GM18858 (cell line): ENCODE data around the gene RCBTB1.
"Not testable (repeated sequence)": the region's sequence is repeated elsewhere in the genome, so short reads cannot be mapped to it uniquely, and the experiment has no call there.

Experiments
- ATAC-seq: cut with Tn5 transposase; IDR thresholded peaks from one replicate; pipeline ENCODE4 v1.9.1; 2021; ENCODE audit not compliant: unreplicated experiment

Gene RCBTB1

GRCh38 chr13:49524740-49525501 lies 60.4 kb downstream of the RCBTB1 start:
- no peak for ATAC-seq

DNA sequence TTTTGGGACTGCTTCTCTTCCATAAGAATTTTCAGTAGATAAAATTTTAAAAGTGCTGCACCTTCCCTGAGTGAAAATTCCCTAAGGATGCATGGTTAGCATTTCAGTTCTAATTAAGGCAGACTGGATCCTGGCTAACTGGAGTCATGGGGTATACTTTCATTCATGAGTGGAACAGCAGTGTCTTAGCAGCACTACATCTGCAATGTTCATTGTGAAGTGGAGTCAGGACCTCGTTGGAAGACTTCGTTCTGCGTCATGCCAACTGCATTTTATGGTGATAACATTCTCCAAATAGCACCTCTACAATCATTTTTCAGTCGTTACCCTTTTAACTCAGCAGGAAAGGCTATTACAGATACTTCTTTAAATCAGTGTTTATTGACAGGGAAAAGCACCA lies 64.1 kb downstream of the RCBTB1 start:
- ATAC-seq, result no peak

- ATAC-seq, result no peak
These were observed 67.9 kb downstream of the RCBTB1 start for GRCh38 chr13:49517461-49517860.

DNA sequence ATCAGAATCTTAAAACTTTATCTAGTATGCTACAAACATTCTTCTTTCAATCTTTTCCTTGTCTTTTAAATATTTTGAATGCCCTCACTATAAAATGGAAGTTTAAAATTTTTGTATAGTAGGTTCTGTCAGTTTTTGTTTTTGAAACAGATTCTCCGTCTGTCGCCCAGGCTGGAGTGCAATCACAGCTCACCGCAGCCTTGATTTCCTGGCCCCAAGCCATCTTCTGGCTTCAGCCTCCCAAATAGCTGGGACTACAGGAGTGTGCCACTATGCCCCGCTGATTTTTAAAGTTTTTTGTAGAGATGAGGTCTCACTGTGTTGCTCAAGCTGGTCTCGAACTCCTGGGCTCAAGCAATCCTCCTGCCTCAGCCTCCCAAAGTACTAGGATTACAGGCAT lies 68.9 kb downstream of the RCBTB1 start:
- ATAC-seq, result no peak

DNA sequence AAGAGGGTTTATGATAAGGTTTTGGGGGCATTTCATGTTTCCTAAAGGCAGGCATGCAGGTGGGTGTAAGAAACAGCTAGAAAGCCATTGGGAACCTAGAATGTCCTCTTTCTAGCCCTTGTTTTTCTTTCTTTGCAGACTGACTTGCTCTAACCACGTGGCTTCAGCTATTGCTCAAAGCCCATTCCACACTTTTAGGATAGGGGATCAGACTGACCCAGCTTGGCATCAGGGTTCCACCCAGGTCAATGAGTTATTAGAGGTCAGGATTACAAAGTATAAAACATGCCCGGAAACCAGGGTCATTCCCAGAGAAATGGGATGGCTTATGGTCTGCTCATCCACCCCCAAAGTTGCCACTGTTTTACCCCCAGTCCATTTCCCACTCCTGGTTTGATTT lies 72.8 kb downstream of the RCBTB1 start:
- no peak for ATAC-seq

DNA sequence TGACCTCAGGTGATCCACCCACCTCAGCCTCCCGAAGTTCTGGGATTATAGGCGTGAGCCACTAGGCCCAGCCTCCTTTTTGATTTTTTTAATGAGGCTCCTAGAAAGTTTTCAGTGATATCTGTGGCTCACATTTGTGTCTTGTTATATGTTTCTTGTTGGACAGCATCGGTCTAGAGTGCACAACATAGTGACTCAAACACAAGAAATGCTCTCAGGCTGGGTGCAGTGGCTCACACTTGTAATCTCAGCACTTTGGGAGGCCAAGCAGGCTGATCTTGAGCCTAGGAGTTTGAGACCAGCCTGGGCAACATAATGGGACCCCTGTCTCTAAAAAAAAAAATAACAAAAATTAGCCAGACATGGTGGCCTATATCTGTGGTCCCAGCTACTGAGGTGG lies 81.4 kb downstream of the RCBTB1 start:
- no peak for ATAC-seq

GRCh38 chr13:49502954-49503353 lies 82.4 kb downstream of the RCBTB1 start:
- no peak for ATAC-seq

DNA sequence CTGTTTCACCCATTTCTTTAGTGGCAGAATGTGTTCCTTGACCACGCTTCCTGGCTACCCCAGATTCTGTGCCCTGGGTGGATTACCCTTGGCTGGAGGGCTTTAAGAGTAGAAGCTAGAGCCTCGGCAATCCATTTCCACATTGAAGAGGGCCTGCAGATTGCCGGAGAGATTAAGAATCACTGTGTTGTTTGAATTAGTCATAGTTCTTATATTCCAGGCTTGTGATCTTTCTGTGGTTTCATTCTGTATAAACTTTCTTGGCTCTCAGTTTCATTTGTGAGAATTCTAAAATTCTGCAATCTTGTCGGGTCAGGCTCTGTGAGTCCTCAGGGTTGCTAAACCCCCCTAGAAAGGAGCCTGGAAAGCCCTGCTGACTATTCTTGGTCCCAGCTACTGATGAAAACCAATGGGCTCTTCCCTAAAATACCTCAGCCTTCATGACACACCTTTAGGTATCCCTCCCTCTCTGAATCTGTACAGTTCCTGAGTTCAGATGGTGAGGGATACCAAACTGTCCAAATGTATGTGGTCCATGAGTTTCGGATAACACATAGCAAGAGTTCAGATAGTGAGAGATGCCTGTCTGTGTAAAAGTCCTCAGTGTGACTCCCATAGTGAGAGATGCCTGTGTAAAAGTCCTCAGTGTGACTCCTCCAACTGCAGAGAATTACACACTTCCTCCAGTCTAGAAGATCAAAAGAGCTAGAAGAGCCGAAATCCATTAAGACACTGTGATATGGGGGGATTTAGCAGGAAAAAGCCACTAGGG lies 85.3 kb downstream of the RCBTB1 start:
- no peak for ATAC-seq

GRCh38 chr13:49498206-49498605 lies 87.2 kb downstream of the RCBTB1 start:
- ATAC-seq, result no peak

GRCh38 chr13:49497272-49497671 lies 88.1 kb downstream of the RCBTB1 start:
- ATAC-seq, result no peak

GRCh38 chr13:49496837-49497236 lies 88.5 kb downstream of the RCBTB1 start:
- not testable (repeated sequence) for ATAC-seq

- ATAC-seq, result peak; percentile 79
These were observed 89.3 kb downstream of the RCBTB1 start, which contains the start of gene PHF11 for GRCh38 chr13:49495783-49496762. TSS of gene PHF11 (plus strand) at chr13:49495953. CDS start at chr13:49496002, 49 bp downstream.

DNA sequence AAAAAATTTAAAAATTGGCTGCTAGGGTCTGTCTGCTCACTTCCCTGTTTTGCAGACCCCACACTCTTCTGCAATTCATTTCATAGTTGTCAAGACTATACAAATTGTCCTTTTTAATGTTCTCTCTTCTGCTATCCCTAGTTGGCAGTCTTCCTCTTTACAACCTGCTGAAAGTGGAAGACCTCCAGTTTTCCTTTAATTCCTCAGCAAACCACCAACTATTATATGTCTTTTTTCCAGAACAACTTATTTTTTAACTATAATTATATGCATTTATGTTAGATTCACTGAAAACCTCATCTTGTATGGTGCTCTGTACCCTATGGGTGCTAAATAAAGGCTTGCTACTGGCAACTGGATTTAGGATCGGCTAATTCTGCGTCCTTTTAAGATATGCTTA lies 90.7 kb downstream of the RCBTB1 start:
- no peak for ATAC-seq

DNA sequence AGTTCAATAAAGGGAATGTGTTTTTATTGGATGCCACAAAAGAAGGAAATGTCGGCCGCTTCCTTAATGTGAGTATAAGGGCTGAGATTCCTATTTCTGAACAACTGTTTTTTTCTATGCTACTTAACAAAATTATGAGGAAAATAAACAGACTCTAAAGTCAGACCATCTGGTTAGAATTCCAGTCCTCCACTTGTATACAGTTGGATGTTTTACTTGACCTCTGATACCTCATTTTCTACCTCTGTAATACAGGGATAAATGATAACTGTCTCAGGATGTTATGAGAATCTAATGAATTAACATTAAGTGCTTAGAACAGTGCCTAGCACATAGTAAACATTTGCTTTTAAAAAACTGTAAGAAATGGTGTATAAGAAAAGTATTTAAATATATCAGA lies 96.8 kb downstream of the RCBTB1 start:
- no peak for ATAC-seq
